ENCODE measurements around the gene SBSN.

SBSN gene

GRCh38 chr19:35529241-35530218 lies 1.4 kb upstream of the SBSN start:
- DNase-seq, result no peak

GRCh38 chr19:35525873-35526272 lies 2.2 kb downstream of the SBSN start:
- no peak for DNase-seq

- no peak for DNase-seq
Measured at GRCh38 chr19:35524181-35524837, 3.8 kb downstream of the SBSN start.

GRCh38 chr19:35522745-35523327 lies 5.3 kb downstream of the SBSN start:
- no peak for DNase-seq

GRCh38 chr19:35521124-35521743 lies 6.9 kb downstream of the SBSN start:
- DNase-seq, result no peak

- no peak for DNase-seq
Measured at GRCh38 chr19:35519291-35519690, 8.8 kb downstream of the SBSN start.

GRCh38 chr19:35518313-35518712 lies 9.8 kb downstream of the SBSN start:
- DNase-seq, result no peak

GRCh38 chr19:35517342-35517741 lies 10.8 kb downstream of the SBSN start:
- no peak for DNase-seq

- no peak for DNase-seq
Measured at GRCh38 chr19:35516310-35516709, 11.8 kb downstream of the SBSN start.

GRCh38 chr19:35514282-35514809 lies 13.8 kb downstream of the SBSN start:
- DNase-seq, result no peak

- no peak for DNase-seq
Measured at GRCh38 chr19:35513628-35514281, 14.4 kb downstream of the SBSN start, which contains the start of gene DMKN. TSS of gene DMKN (minus strand) at chr19:35513649. CDS start at chr19:35513475, 174 bp downstream.

GRCh38 chr19:35512831-35513627 lies 15.1 kb downstream of the SBSN start:
- DNase-seq, result no peak

- DNase-seq, result no peak
Measured at GRCh38 chr19:35511337-35511736, 16.8 kb downstream of the SBSN start.

- no peak for DNase-seq
Measured at GRCh38 chr19:35510626-35510964, 17.5 kb downstream of the SBSN start.

GRCh38 chr19:35509861-35510625 lies 18.1 kb downstream of the SBSN start:
- peak; percentile 86 for DNase-seq

- DNase-seq, result no peak
Measured at GRCh38 chr19:35509018-35509652, 19.0 kb downstream of the SBSN start.

- DNase-seq, result no peak
Measured at GRCh38 chr19:35508129-35508528, 20.0 kb downstream of the SBSN start.

GRCh38 chr19:35507561-35507960 lies 20.6 kb downstream of the SBSN start:
- DNase-seq, result no peak

GRCh38 chr19:35506011-35506410 lies 22.1 kb downstream of the SBSN start:
- DNase-seq, result no peak

- no peak for DNase-seq
Measured at GRCh38 chr19:35502751-35503150, 25.4 kb downstream of the SBSN start.

Data from right forelimb (tissue), 1 donor.